ENCODE data around the gene PRICKLE2.

PRICKLE2 gene

DNA sequence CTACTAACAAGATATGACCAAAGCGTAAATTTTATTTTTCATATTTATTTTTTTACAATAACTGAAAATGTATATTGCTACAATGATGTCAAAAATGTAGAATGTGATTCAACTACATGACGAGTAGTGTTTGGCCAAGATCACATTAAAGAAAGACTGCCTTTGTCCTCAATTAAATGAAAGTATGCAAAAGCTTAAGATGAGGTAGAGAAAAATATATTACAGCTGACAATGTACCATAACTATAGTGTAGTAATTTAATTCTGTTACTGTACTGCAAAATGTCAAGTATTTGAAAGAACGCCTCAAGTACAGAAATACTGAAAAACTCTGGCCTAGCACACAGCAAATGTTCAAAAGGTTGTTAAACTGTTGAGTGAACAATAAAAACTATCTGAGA is 9.7 kb downstream of the PRICKLE2 start:
- Mint-ChIP-seq H3K27me3 (peaks cover 12% of the 10 kb centered on the region), H3K27ac (no peak overlapping the region), H3K4me1 (no peaks in the 10 kb centered on the region), H3K4me3 (no peak overlapping the region), H3K9me3 (peaks cover 0 to 4% of the 10 kb centered on the region in 2 donors)
- no peak for ATAC-seq
- DNase-seq: no peak

DNA sequence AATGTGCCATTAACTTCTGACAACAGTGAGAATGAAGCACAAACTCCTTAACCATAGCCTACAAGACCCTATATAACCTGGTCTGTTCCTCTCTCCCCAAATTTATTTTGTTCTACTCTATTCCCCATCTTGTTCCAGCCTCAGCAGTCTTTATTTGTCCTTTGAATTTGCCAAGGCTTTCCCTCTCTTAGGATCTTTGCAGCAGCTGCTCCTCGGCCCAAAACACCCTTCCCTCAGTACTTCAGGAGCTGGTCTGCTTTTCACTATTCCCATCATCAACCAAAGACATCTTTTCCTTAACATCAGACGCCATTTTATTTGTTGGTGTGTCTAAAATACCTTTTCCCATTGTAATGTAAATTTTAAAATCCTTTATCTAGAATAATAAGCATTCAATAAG is 10.2 kb downstream of the PRICKLE2 start:
- H3K9me3 Mint-ChIP-seq: peaks cover 0 to 4% of the 10 kb centered on the region in 2 donors
- no peaks in the 10 kb centered on the region for H3K4me1 Mint-ChIP-seq
- ATAC-seq (no peak), DNase-seq (no peak)
- no peak overlapping the region for H3K27ac Mint-ChIP-seq
- H3K27me3 Mint-ChIP-seq: peaks cover 12% of the 10 kb centered on the region
- no peak overlapping the region for H3K4me3 Mint-ChIP-seq

GRCh38 chr3:64214381-64215018 is 10.8 kb downstream of the PRICKLE2 start:
- no peaks in the 10 kb centered on the region for H3K4me1 Mint-ChIP-seq
- H3K27me3 Mint-ChIP-seq: peaks cover 12% of the 10 kb centered on the region
- no peak overlapping the region for H3K4me3 Mint-ChIP-seq
- H3K27ac Mint-ChIP-seq: peak overlapping the region in 1 of 2 donors; percentile 75
- DNase-seq (no peak), ATAC-seq (no peak)
- peaks cover 0 to 4% of the 10 kb centered on the region in 2 donors for H3K9me3 Mint-ChIP-seq

- Mint-ChIP-seq H3K4me3 (no peak overlapping the region), H3K9me3 (no peaks in the 10 kb centered on the region), H3K27ac (peak overlapping the region in 1 of 2 donors; percentile 75), H3K4me1 (no peaks in the 10 kb centered on the region), H3K27me3 (peaks cover 12% of the 10 kb centered on the region)
- DNase-seq (no peak), ATAC-seq (no peak)
Measured at GRCh38 chr3:64213962-64214379, 11.3 kb downstream of the PRICKLE2 start.

DNA sequence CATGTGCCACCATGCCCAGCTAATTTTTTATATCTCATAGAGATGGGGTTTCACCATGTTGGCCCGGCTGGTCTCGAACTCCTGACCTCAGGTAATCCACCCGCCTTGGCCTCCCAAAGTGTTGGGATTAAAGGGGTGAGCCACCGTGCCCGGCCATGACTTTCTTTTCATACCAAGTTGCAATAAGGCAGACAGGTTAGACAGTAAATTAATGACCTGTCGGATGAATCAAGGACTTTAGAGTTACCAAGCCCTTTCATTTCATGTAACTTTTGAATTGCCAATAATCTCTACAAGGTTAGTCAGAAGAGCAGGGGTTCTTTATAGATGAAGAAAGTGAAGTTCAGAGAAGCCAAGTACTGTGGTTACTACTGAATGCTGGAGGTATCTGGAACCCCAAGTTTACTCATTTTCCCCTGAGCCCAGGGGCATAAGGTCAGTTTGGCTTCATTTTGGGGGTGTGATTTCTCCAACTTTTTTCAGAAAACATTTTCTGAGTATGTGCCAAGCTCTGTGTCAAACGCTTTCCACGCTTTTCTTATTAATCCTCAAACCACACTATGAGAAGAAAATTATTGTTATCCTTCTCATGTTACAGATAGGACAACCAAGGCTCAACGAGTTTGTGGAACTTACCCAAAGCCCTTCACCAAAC is 11.9 kb downstream of the PRICKLE2 start:
- H3K27ac Mint-ChIP-seq: no peak overlapping the region
- ATAC-seq: no peak
- no peaks in the 10 kb centered on the region for H3K4me1 Mint-ChIP-seq
- DNase-seq: no peak
- no peaks in the 10 kb centered on the region for H3K9me3 Mint-ChIP-seq
- no peak overlapping the region for H3K4me3 Mint-ChIP-seq
- peaks cover 12% of the 10 kb centered on the region for H3K27me3 Mint-ChIP-seq

DNA sequence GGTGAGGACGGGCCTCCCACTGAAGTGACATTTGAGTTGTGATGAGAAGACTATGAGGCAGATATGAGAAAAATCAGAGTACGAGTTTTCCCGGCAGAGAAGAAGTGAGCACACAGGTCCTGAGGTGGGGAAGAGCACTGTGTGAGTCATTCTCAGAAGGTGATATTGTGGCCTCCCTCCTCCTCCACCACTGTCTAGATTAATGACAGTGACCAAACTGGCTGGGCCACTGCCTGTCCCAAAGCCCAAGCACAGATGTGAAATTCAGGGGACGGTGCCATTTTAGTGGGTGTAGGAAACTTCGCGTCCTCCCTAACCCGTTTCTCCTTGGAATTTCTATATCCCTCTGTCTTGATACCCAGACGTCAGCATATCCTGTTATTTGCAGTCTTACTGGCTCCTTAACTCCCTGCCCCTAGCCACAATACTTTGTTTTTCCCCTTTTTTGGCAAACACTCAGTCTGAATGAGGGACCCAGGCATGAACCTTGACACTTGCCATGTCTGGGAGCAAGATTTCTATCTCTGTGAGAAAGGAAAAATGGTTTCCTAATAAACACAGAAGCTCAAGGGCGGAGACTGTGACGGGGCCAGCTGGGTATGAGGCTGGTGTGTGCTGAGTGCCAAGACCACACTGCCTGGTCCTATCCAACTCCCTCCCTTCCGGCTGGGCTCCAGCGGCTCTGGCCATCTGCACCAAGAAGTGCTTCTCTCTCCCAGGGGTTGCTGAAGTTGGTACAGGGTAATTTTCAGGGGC is 15.2 kb downstream of the PRICKLE2 start:
- Mint-ChIP-seq H3K9me3 (no peaks in the 10 kb centered on the region), H3K4me3 (no peak overlapping the region), H3K27ac (no peak overlapping the region), H3K4me1 (no peaks in the 10 kb centered on the region), H3K27me3 (peaks cover 7% of the 10 kb centered on the region)
- ATAC-seq (no peak), DNase-seq (no peak)

DNA sequence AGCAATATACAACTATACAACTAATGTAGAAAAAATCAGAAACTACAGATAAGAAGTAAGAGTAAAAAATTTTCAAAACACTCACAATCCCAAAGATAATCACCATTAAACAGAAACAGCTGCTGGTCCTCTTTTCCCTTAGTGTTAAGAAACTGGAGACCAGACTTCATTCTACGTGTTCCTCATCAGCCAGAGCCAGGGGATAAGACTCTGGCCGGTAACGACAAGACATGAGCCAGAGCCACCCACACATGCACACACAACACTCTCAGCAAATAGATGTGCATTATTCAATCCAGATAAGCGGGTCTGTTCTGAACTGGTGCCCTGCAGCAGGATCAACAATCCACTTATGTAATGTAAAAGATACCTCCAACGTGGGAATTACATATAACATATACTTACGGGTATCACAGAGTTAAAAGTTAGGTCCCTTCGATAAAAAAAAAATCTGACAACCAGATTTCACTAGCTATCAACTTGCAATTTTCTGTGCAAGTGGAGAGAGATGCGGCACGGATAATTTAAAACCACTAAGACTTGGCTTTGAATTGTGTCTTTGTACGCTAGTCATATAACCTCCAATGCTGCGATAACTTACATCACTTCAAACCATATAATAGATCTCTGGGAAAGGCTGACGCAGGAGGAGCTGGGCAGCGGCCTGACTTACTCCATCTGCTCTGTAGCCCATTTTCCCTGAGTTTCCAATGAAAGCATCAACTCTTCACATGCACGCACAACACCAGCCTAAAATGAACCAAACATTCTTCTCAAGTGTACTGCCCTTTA is 17.8 kb downstream of the PRICKLE2 start:
- Mint-ChIP-seq H3K27ac (no peak overlapping the region), H3K4me1 (no peaks in the 10 kb centered on the region), H3K4me3 (no peak overlapping the region), H3K27me3 (peaks cover 18% of the 10 kb centered on the region), H3K9me3 (peaks cover 5 to 11% of the 10 kb centered on the region in 2 donors)
- no peak for DNase-seq
- ATAC-seq: no peak

DNA sequence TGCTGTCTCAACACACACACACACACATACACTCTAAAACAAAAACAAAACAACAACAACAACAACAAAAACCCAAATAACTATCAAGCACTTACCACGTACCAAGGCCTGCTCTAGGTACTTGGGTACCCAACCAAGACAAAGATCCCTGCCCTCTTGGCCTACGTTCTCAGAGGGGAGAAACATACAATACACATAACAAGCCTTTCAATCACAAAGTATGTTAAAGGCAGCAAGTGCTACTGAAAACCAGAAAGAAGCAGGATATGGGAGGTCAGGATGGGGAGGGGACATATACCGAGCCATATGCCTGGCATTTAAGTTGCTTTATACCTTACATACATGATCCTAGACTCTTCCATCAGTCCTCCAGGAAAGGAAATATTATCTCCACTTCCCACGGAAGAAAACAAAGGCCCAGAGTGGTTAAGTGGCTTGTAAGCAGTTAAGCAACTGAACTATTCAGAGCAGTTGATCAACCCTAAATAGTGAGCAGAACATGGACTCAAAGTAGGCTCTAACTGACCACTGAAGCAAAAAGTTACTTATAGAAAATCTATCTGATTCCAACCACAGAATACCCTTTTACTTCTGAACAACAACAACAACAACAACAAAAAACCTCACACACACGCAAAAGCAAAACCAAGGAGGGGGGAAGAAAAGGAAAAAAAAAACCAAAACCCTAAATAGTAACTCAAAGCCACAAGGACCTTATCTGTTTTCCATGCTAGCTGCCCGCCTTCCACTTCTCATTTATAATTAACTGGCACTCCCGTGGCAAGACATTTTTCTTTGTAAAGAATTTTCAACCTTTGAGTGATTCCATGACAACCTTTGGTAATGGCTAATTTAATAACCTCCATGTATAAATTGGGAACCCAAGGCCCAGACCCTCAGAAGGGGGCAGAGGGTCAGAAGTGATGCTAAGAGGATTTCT is 21.0 kb downstream of the PRICKLE2 start:
- Mint-ChIP-seq H3K27ac (peak overlapping the region in 1 of 2 donors; percentile 83), H3K9me3 (peaks cover 5 to 11% of the 10 kb centered on the region in 2 donors), H3K4me1 (no peaks in the 10 kb centered on the region), H3K4me3 (no peak overlapping the region), H3K27me3 (peaks cover 18% of the 10 kb centered on the region)
- DNase-seq (no peak), ATAC-seq (no peak)

DNA sequence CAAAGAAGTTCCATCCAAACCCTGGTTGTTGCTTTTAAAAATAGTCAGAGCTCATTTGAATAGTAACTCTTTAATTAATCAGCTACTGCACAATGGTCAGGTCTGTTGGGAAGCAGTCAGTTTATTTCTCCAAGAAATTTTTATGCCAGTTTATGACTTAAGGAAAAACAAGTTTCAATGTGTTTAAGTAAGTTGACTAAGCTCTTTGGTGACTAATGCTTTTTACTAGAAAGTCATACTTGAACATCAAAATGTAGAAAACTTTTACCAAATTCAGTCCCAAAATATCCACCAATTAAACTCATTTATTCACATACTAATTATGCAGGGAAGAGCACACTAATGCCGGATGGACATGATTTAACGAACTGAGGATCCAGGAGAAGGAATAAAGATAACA is 22.1 kb downstream of the PRICKLE2 start:
- Mint-ChIP-seq H3K4me3 (no peak overlapping the region), H3K27ac (no peak overlapping the region), H3K9me3 (peaks cover 5 to 11% of the 10 kb centered on the region in 2 donors), H3K27me3 (peaks cover 18% of the 10 kb centered on the region), H3K4me1 (no peaks in the 10 kb centered on the region)
- ATAC-seq (no peak), DNase-seq (no peak)

GRCh38 chr3:64199932-64200331 is 25.3 kb downstream of the PRICKLE2 start:
- DNase-seq (no peak), ATAC-seq (no peak)
- no peaks in the 10 kb centered on the region for H3K4me1 Mint-ChIP-seq
- H3K27ac Mint-ChIP-seq: no peak overlapping the region
- peaks cover 18% of the 10 kb centered on the region for H3K27me3 Mint-ChIP-seq
- H3K9me3 Mint-ChIP-seq: peaks cover 5 to 17% of the 10 kb centered on the region in 2 donors
- H3K4me3 Mint-ChIP-seq: no peak overlapping the region

GRCh38 chr3:64196236-64196929 is 28.9 kb downstream of the PRICKLE2 start:
- Mint-ChIP-seq H3K4me1 (no peaks in the 10 kb centered on the region), H3K4me3 (no peak overlapping the region), H3K27ac (no peak overlapping the region), H3K27me3 (peaks cover 2% of the 10 kb centered on the region), H3K9me3 (peaks cover 6 to 15% of the 10 kb centered on the region in 2 donors)
- ATAC-seq (no peak), DNase-seq (no peak)

- peaks cover 9 to 15% of the 10 kb centered on the region in 2 donors for H3K9me3 Mint-ChIP-seq
- peaks cover 8% of the 10 kb centered on the region for H3K27me3 Mint-ChIP-seq
- ATAC-seq (no peak), DNase-seq (no peak)
- H3K4me1 Mint-ChIP-seq: no peaks in the 10 kb centered on the region
- no peak overlapping the region for H3K4me3 Mint-ChIP-seq
- no peak overlapping the region for H3K27ac Mint-ChIP-seq
Measured at GRCh38 chr3:64195789-64196188, 29.5 kb downstream of the PRICKLE2 start.

DNA sequence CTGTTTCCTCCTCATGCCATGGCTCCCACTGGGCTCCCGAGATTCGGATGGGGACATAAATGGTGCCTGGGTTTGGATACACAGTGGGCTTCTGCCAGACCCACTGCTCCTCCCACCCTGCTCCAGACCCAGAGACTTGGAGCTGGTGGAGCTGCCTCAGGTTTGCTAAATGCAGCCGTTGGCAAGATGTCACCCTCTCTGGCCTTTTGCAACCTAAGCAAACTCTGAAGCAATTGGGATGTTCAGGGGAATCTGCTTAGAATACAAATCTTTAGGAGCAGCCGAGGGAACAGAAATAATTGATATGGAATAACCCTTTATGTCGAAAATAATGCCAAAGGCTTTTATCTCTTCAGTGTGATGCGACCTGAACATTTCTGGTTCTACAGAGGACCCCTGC is 33.4 kb downstream of the PRICKLE2 start:
- ATAC-seq (no peak), DNase-seq (no peak)
- Mint-ChIP-seq H3K4me3 (no peak overlapping the region), H3K27me3 (peaks cover 9% of the 10 kb centered on the region), H3K4me1 (no peaks in the 10 kb centered on the region), H3K9me3 (peaks cover 9% of the 10 kb centered on the region in 2 donors), H3K27ac (no peak overlapping the region)

Data from stimulated activated naive CD8-positive, alpha-beta T cell treated with anti-CD3 and anti-CD28 coated beads, Interleukin-15, amount 100 ng/mL, for 72 hours (primary cell).